Measurements from ENCODE around the gene TRNP1.

Gene TRNP1

DNA sequence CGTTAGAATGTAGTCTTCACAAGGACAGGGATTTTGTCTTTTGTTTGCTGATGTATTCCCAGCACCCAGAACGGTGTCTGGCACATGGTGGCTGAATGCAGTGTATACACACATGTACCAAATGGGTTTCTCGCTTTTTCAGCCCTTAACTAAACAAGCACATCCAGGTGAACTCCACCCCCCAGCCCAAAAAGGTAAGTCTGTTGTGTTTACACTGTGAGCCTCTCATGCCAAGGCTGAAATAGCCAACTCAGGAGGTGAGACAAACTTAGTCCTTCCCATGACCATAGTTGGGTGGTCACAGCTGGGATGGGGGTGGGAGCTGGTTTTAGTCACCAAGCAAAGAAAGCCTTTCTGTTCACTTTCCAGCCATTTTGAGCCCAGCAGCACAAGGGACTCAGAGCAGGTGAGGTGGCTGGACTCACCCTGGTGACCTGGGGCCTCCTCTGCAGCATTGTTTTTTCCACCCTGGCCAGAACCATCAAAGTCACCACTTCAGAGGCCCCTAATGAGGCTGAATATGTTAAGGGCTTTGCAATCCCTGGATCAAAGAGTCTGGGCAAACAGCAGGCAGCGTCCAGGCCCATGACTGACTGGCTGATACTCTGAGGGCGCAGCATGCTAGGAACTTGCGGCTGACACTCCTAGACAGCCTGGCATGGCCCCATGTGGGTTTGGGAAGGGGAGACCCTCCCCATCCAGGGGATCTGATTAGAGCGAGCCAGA lies 10.4 kb downstream of the TRNP1 start:
- DNase-seq = no peak

DNA sequence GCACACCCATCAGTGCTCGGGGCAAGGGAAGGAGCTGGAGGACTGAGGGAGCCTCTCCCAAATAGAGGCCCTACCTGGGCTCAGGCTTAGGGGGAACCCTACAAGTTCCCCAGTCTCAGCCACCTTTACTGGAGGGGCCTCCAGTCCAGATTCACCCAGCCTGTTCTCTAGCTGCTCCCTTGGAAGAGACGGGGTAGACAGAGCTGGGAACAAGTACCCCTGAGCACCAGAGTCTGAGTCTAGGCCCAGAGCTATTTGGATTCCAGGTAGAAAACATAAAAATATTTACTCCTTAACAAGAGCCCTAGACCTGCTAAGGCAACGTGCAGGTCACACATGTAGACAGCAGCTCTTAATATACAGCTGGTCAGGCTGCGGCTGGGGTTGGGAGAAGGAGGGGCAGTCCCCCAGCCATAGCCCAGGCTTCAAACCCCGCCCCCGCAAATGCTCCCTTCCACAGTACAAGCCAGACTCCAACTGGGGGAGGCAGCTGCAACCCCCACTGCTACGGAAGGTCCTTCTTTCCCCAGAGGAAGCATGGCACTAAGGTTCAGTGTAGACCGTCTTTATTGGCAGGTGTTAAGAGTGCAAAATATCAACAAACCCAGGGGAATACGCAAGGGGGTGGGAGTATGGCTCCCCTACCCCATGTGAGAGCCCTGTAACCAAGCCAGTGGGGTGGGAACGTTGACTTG lies 11.1 kb downstream of the TRNP1 start:
- peak; percentile 41 for DNase-seq

DNA sequence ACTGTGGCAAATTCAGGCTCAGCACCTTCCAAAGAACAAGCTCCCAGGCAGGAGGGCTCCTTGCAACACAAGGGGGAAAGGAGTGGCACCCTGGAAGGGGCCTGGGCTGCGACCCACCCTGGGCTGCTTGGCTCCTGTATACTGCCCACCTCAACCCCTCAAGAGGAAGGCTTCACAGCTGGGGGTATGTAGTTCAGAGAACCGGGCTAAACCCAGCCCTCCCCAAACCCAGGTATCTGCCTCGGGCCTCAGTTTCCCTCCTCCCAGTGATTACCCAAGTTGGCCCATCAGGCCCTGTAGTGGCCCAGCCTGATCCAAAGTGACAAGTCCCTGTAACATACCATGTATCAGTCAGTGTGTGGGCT lies 11.7 kb downstream of the TRNP1 start:
- DNase-seq = no peak

DNA sequence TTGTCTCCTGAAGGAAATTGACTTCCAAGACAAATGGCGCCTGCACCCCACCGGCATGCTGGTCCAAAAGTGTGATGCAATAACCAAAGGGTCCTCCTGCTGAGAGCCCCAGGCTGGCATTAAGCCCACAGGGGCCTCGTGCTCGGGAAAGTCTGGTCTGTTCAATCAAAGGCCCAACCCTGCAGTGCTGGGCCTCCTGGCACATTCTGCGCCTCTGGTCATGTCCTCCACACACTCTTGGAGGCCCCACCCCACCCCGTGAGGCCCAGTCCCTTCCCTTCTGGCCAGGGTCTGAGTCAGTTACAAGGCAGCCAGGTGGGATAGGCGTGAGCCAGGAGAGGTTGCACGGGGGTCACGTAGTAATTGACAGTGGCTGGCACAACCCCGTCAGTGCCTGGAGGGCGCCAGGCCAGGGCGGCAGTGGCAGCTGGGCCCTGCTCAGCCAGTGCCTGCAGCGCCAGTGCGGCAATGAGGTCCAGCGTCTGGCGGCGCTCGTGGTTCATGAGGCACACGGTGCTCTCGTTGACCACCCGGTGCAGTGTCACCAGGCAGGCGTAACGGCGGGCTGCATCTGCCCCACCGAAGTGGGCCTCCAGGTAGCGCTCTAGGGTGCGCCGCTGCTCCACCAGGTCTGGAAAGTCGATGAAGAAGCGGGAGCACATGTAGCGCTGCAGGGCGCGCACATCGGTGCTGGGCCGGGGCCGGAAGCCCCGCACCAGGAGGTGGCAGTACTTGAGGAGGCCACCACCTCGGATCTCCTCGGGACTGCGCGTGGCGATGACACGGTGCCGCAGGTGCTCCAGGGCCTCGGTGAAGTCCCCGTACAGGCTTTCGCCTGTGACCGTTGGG lies 12.4 kb downstream of the TRNP1 start:
- DNase-seq = peak; percentile 75

DNA sequence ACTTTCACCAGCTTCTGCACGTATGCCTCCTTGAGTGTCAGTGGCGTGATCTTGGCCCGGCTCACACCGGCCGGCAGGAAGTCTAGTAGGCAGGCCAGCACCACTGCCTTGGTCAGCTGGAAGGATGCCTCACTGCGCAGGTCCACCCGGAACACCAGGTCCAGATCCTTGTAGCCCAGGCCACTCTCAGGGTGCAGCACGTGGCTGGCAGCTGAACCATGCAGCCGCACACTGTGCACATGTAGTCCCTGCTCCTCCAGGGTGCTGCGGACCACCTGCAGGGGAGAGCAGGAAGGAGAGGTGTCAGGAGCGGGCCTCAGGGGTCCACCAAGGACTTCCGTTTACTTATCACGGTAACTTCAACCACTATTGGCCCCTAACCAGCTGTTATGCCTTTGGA lies 13.2 kb downstream of the TRNP1 start:
- no peak for DNase-seq

DNA sequence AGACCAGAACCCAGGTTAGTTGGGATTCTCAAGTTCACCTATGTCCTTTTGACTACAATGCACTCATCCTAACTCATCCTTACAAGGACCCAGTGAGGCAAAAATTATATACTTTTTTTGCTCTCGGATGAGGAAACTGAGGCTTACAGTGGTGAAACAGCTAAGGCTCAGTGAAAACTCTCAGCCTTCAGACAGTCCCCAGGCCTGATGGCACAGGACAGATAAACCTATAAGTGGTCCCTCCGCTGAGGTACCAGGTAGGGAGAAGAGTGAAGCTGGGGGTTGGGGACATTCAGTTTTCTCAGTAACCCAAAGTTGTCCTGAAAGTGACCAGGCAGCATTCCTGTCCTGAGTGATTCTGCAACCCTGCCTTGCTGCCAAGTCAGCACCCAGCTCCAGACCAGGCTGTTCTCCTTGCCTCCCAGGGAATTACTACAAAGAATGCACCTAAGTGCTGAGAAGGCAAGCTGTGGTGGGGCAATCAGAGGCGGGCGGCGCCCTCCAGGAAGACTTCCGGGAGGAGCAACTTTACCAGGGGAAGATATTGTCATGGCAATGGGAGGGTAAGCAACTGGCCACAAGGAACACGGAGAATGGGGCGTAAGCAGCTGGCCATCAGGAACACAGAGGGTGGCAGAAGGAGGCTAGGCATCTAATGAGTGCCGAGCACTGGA lies 14.6 kb downstream of the TRNP1 start:
- DNase-seq = peak; percentile 72

DNA sequence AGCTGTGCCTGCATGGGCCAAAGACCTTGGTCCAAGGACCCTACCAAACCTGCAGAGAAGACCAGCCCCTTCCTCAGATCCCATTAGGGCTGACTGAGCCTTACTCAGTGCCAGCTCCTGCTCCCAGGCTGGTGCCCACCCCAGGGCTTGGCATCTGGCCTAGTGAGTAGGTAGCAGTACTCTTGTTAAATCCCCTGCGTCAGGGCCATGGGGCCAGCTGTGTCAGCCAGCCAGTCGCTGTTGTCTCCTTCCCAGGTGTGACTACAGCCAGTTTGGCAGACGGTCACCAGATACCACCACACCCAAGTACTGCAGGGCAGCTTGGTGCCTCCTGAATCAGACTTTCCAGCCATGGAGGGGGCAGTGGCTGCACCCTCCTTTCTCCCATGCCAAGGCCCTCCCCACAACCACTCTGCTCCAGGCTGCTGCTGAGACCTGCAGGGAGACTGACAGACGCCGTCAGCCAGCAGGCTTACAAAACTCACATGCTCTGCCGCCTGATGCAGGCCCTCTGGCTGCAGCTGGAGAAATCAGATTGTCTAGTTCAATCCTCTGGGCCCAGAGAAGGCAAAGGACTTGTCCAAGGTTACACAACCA lies 16.2 kb downstream of the TRNP1 start:
- peak; percentile 59 for DNase-seq

DNA sequence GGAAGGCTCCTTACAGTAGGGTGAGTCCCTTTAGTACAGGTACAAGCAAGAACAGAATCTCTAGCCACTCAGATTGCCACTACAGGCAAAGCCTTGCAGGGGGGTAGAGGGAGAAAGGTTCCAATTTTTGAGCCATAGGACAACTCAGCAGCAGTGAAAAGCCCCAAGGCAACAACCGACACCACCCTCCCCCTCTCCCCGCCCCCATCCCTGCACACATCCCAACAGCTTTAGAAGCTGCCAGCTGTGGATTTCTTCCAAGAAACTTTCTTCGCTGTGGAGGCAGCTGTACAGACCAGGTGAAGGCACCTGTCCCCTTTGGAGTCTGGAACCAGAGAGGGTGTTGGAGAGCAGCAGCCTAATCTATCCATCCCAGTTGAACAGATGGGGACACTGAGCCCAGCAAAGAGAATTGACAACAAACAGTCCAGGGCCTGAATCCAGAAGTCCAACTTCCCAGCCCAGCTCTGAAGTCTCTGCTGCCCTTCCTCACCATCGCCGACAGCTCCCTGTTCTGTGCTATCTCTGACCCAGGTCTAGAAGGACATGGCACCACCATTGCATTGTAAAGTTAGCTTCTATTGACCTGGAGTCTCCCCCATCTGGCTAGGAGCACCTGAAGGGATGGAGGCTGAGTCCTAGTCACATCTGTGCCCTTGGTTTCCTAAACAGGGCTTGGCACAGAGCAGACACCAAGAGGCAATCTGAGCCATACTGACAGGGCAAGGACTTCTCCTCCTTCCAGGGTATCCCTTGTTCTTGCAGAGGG lies 16.9 kb downstream of the TRNP1 start:
- DNase-seq = no peak

DNA sequence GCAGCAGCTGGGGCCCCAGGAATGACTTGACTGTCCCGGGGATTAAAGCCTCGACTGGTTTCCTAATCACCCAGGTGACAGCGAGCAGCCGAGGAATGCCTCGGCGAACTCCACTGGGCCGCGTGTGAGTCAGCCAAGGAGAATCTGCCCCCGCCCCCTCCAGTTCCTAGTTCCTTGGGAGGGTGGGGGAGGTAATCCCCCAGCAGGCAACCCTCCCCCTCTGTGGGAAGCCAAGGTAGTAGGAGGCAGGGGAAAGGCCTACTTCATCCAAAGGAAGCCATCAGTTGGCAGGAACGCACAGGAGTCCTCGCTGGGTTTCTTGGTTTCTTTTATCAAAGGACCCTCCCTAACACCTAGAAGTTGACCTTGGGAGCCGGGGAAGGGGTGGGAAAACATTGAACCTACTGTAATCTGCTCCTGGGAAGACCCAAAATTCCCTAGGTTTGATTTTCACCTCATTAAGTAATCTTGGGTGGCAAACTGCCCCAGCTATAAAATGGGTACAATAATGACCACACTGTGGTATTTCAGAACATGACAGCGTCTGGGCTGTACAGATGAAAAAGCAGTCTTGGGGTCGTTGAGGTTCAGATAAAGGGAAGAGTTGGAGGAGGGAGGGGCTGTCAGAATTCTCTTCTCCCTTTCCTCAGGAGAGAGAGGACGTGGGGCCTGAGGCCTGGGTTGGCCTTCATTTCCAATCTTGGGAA lies 17.7 kb downstream of the TRNP1 start:
- peak; percentile 97 for DNase-seq

DNA sequence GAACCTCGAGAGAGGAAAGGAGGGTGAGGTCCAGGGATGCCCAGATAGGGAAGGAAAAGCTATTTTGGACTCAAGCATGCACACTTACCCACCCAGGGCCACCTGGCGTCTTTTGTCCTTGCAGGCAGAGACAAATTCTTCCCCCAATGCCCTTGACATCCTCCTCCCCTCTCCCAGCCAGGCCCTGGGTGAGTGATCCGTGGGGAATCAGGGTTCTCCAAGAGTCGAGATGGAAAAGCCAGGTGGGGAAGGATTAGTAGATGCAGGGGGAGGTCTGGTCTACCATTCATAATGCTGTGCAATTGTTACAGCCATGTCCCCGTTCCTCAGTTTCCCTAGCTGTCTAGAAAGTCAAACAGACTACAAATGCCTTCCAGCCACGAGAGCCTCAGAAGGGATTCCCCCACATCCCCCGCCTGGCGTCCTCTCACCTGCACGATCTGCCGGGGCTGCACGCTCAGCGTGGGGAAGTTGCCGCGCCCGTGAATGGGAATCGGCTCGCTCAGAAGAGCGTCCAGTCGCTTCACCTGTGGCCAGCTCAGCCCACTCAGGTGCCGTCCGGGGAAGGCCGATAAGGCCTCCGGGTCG lies 18.6 kb downstream of the TRNP1 start:
- no peak for DNase-seq

DNA sequence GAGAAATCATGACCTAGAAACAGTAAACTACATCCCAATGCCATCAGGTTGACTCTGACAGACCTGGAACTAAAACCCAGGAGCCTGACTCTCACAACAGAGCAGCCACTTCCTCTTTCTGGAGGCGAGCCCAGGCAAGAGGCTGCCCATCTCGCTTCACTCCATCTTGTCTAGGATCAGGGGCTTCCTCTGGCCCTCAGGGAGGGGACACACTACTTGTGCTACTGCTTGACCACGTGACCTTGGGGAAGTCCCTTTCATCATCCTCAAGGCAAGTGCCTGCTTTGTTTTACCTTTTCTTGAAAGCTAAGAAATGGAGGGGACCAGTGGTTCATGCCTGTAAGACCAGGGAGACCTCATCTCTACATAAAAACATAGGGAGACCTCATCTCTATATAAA lies 21.8 kb downstream of the TRNP1 start:
- DNase-seq = no peak

DNA sequence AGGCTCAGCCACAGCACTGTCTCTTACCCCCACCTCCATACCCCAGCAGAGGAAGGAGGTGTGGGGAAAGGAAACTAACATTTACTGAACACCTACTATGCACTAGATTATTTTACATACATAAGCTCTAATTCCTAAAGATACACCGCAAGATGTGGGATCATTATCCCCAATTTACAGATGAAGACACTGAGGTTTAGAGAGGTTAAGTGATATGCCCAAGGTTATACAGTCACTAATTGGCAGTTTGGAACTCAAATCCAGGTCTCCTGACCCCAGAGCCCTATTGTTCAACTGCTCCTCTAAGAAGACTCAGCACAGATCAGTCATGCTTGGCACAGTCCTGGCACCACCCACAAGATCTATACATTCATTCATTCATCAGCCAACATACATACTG lies 22.9 kb downstream of the TRNP1 start:
- DNase-seq = no peak

DNA sequence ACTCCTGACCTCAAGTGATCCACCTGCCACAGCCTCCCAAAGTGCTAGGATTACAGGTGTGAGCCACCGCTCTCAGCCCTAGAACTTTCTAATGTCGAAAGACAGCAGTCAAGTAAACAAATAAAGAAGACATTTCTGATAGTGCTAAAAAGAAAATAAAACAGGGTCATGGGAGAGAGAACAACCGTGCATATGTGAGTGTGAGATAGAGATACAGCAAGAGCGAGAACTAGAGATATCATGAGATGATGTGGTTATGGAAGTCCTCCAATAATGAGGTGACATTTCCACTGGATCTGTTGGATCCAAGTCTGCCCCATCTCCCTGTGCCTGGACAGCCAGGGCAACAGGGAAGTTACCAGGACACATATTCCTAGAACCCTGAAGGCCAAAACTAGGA lies 23.7 kb downstream of the TRNP1 start:
- no peak for DNase-seq

DNA sequence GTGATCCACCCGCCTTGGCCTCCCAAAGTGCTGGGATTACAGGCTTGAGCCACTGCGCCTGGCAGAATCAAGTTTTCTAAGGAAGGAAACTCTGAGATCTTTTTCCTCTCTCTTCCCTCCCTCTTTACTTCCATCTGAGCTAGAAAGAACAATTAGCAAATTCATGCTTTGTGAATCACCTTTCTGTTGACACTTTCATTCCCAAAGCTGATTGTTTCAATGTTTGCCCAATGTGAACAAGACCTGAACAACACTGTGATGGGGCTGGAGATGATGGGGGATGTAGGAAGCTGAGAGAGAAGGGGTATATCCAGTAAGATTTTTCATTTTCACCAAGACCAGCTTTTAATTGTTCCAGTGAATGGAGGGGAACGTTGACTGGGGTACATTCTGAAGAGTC lies 24.8 kb downstream of the TRNP1 start:
- DNase-seq = no peak

DNA sequence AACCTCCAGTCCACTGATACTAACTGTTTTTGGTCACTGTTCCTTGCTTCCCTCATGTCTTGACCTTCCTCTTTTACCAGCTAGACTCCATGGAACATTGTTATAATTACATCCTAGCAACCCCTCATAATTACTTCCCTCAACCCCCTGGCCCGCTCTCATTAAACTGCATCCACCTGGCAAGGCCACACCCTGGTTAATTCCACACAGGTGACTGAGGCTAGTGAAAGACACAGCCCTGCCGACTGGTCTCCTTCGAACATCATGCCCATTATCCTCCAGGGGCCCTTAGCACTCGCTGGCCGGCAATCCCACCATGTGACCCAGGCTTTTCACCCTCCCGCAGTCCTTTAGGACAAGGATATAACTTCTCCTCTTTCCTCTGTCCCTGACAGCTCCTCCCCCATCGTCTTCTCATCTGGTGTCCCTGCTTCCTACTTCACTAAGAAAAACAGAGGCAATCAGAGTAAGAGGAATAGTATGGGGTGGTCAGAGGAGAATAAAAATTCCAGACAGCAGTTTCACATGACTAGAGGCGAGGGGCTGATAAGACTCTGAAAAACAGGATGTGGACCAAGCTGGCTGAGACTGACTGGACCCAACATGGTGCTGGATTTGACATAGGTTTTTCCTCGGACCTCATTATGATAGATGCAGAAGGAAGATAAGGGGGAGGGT lies 28.0 kb downstream of the TRNP1 start:
- DNase-seq = peak; percentile 49

DNA sequence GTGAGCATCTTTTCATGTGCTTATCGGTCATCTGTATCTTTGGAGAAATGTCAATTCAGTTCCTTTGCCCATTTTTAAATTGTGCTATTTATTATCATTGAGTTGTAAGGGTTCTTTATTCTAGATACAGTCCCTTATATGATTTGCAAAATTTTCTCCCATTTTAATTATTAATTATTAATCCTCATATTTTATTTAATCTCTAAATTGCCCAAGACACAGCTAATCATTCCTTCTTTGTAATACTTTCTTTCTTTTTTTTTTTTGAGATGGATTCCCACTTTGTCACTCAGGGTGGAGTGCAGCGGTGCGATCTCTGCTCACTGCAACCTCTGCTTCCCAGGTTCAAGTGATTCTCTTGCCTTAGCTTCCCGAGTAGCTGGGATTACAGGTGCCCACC lies 32.2 kb downstream of the TRNP1 start:
- no peak for DNase-seq

DNA sequence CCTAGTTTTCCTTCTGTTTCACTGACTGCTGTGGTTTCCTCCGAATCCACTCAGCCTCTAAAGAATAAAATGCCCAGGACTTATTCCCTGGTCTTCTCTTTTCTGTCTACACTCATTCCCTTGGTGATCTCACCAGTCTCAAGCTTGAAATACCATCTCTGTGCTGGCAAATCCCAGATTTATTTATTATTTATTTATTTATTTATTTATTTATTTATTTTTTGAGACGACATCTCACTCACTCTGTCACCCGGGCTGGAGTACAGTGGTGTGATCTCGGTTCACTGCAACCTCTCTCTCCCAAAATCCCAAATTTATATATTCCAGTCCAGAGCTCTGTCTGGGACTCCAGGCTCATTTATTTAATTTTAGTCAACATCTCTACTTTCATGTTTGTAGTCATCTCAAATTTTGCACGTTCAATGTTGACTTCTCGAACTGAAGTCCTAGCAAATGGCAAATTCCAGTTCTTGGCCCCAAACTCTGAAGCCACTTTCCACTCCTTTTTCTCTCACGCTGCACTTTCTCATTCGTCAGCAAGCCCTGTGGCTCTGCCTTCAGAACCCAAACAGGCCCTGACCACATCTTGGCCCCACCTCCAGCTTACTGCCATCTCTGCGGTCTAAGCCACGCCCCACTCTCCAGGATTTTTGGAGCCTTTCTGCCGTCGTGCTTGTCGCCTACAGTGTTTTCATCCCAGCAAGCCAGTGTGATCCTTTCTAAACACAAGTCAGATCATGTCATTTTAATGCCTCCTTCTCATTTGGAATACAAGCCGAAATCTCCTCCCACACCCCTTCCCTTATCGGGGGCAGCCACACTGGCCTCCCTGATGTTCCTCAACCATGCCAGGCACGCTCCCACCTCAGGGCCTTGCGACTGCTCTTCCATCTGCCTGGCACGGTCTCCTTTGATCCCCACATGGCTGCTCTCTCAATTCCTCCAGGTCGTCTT lies 33.4 kb downstream of the TRNP1 start:
- DNase-seq = no peak

DNA sequence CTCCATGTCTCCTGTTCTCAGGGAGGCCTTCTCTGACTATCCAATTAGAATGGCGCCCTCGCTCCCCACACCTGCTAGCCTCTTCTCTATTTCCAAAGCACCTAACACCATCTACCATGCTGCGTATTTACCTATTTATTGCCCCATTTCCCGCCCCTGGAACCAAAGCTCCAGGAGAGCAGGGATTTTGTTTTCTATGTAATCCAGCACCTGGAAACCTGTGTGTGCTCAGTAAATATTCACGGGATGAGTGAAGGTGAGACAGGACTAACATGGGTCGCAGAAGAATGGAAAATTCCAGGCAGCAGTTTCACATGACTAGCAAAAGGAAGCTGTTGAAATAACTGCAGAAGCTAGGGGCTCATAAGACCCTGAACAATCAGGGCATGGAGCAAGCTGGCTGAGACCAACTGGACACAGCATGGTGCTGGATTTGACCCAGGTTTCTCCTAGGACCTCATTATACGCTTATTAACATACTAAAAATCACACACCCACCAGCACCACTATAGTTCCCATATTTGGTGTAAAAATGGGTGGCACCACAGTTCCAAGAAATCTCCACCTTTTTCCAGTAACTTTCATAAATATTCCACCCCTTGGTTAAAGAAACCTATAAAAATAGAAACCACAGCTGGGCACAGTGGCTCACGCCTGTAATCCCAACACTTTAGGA lies 34.2 kb downstream of the TRNP1 start:
- no peak for DNase-seq

DNA sequence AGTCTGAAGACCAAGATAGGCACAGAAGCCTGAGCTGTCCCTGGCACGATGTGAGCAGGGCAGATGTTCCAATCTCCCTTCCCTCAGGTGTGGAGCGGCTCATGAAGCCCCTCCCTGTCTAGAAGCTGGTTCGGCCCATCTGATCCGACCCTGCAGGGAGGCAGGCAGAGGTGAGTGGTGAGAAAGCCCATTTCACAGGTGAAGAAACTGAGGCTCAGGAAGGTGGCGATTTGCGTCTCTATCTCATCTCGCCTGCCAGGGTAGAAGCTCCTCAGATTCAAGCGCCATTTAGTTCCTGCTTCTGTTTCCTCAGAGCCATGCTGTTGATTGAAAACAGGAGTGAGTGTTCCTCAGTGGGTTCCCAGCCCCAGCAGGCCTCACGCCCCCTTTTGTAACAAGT lies 36.0 kb downstream of the TRNP1 start:
- DNase-seq = no peak

All from NCI-H226 (cell line).